DMS 273 treated with DMSO at 0.1 percent for 48 hours (cell line): ENCODE data around the gene PPP6R1.

ENCODE experiments used
- DNase-seq: peaks from one replicate; lab custom pipeline; 2025; lab: John Stamatoyannopoulos, UW

The PPP6R1 gene

GRCh38 chr19:55244004-55244680 lies 14.7 kb downstream of the PPP6R1 start:
- DNase-seq = no peak

GRCh38 chr19:55242517-55242916 lies 16.3 kb downstream of the PPP6R1 start:
- DNase-seq = no peak

- no peak for DNase-seq
Measured at GRCh38 chr19:55241935-55242464, 16.8 kb downstream of the PPP6R1 start.

- DNase-seq = no peak
Measured at GRCh38 chr19:55241143-55241934, 17.5 kb downstream of the PPP6R1 start.

GRCh38 chr19:55240713-55241020 lies 18.1 kb downstream of the PPP6R1 start:
- no peak for DNase-seq

- no peak for DNase-seq
Measured at GRCh38 chr19:55239004-55239403, 19.8 kb downstream of the PPP6R1 start.

- DNase-seq = no peak
Measured at GRCh38 chr19:55238030-55238429, 20.8 kb downstream of the PPP6R1 start.

GRCh38 chr19:55232986-55233385 lies 25.8 kb downstream of the PPP6R1 start:
- no peak for DNase-seq

- DNase-seq = no peak
Measured at GRCh38 chr19:55232286-55232602, 26.6 kb downstream of the PPP6R1 start.

- DNase-seq = no peak
Measured at GRCh38 chr19:55231391-55232285, 27.2 kb downstream of the PPP6R1 start.

- no peak for DNase-seq
Measured at GRCh38 chr19:55230780-55231179, 28.0 kb downstream of the PPP6R1 start.

GRCh38 chr19:55230329-55230728 lies 28.5 kb downstream of the PPP6R1 start:
- DNase-seq = no peak

GRCh38 chr19:55229789-55230182 lies 29.0 kb downstream of the PPP6R1 start:
- DNase-seq = no peak

- no peak for DNase-seq
Measured at GRCh38 chr19:55229145-55229788, 29.6 kb downstream of the PPP6R1 start.

GRCh38 chr19:55228403-55229031 lies 30.3 kb downstream of the PPP6R1 start, which contains the start of gene TMEM86B:
Gene TMEM86B, minus strand, starts transcription at chr19:55228763. Its CDS starts 22 bp downstream, at chr19:55228741.
- DNase-seq = no peak

- no peak for DNase-seq
Measured at GRCh38 chr19:55228015-55228391, 30.8 kb downstream of the PPP6R1 start.

GRCh38 chr19:55227241-55228014 lies 31.4 kb downstream of the PPP6R1 start:
- DNase-seq = no peak

GRCh38 chr19:55226788-55227187 lies 32.0 kb downstream of the PPP6R1 start:
- no peak for DNase-seq

- no peak for DNase-seq
Measured at GRCh38 chr19:55226273-55226672, 32.5 kb downstream of the PPP6R1 start.

GRCh38 chr19:55225415-55225958 lies 33.3 kb downstream of the PPP6R1 start:
- no peak for DNase-seq
